B cell (primary cell): ENCODE data around the gene ITSN1.

Source experiments
- CTCF ChIP-seq: fragments of 200-600 bp; IDR thresholded peaks from one replicate; pipeline ENCODE4 v1.8.0; 2022; ENCODE audit warnings: antibody characterized with exemption, mild to moderate bottlenecking
- EZH2 ChIP-seq: IDR thresholded peaks from 2 replicates; pipeline ENCODE4 v1.6.1; 2012; ENCODE audit warnings: borderline replicate concordance, low read depth, mild to moderate bottlenecking, moderate library complexity, low read length; ENCODE audit not compliant: insufficient read depth, poor library complexity, severe bottlenecking

GRCh38 chr21:33677450-33677849 lies 35.1 kb downstream of the ITSN1 start:
- TF ChIP-seq CTCF: no peak
- no peak for TF ChIP-seq EZH2
